Prostate gland (tissue), 2 donors: ENCODE data around the gene OR1S2. TPM values are rescaled to one million over a fixed set of nuclear protein-coding genes. Genes with fewer than 3 reads are reported as not detected.

Experiments used
- DNase-seq: peaks from one replicate; pipeline ENCODE4 v3.0.0-alpha.2; 2019; ENCODE audit warnings: low spot score
- H3K27ac ChIP-seq, 2 donors: fragments of 200-600 bp; sonication (generic); 2 replicates each; pipeline ENCODE4 v1.5.1; 2017 to 2019
- H3K27me3 ChIP-seq: fragments of 200-600 bp; sonication (generic); replicated peaks from 2 replicates; pipeline ENCODE4 v1.5.1; 2019; ENCODE audit not compliant: insufficient read depth
- H3K36me3 ChIP-seq, 2 donors: fragments of 200-600 bp; sonication (generic); 1 replicate in 1 of 2; 2 replicates in 1 of 2; pipeline versions ENCODE4 v1.5.1 to v1.8.1; 2017 to 2019
- H3K4me1 ChIP-seq: fragments of 200-600 bp; sonication (generic); replicated peaks from 2 replicates; pipeline ENCODE4 v1.5.1; 2019
- H3K4me3 ChIP-seq, 2 donors: fragments of 200-600 bp; sonication (generic); 2 replicates each; pipeline ENCODE4 v1.5.1; 2017 to 2019
- H3K9me3 ChIP-seq: fragments of 200-600 bp; sonication (generic); 2 replicates; pipeline ENCODE4 v1.5.1; 2017
- CTCF ChIP-seq, 4 experiments: fragments of 200-600 bp in 2 of 4; fragments of 450-650 bp in 2 of 4; sonication (generic) in 2 of 4; IDR thresholded peaks; 1 replicate in 3 of 4; 2 replicates in 1 of 4; pipeline ENCODE4 v1.5.1; 2016 to 2019; ENCODE audit warnings: antibody characterized with exemption in 4 of 4, mild to moderate bottlenecking in 2 of 4, moderate library complexity in 2 of 4
- POLR2A ChIP-seq: fragments of 450-650 bp; IDR thresholded peaks from one replicate; pipeline ENCODE4 v1.6.1; 2016; ENCODE audit warnings: antibody characterized with exemption, mild to moderate bottlenecking
- POLR2AphosphoS5 ChIP-seq: sonication (generic); formaldehyde crosslinking; IDR thresholded peaks from one replicate; pipeline ENCODE4 v1.6.1; 2017; ENCODE audit warnings: antibody characterized with exemption
- WGBS: methylation state at CpG from one replicate; pipeline ENCODE4 v1.1.5; 2018; 5-methylcytosine and 5-hydroxymethylcytosine counted together
- intact Hi-C: fragments of 100-400 bp; cut with DNase I; formaldehyde crosslinking; loops from one replicate; pipeline ENCODE4 v1.14.2; 2022
- total RNA-seq, 2 donors: library from RNA; depleted of rRNA; stranded (reverse); fragments of >200 nt; gene quantifications; one replicate each; pipeline ENCODE4 v1.1.0, GENCODE V29; 2016

The OR1S2 gene
- total RNA-seq, 2 donors from 2014 or later: not detected

- Histone ChIP-seq H3K27ac (no peak overlapping the region), H3K27me3 (no peaks in the 10 kb centered on the region), H3K4me1 (no peaks in the 10 kb centered on the region), H3K4me3 (no peak overlapping the region), H3K36me3 (no peaks in the 10 kb centered on the region), H3K9me3 (no peaks in the 10 kb centered on the region)
- TF ChIP-seq POLR2A (no peak), CTCF (IDR thresholded peaks at IDR 0.05) (no peak), POLR2AphosphoS5 (no peak)
- DNase-seq: no peak
- 11% methylated on average over 1 of the region's 1 CpG for WGBS
- intact Hi-C loops: no loop called here
Measured at GRCh38 chr11:58164990-58165389, 39.0 kb downstream of the OR1S2 start.

GRCh38 chr11:58164389-58164788 is 39.6 kb downstream of the OR1S2 start:
- no peak overlapping the region for H3K27ac ChIP-seq
- TF ChIP-seq POLR2AphosphoS5 (no peak), CTCF (IDR thresholded peaks at IDR 0.05) (no peak), POLR2A (no peak)
- intact Hi-C loops: no loop called here
- WGBS: 73% methylated on average over 4 of the region's 4 CpGs
- no peaks in the 10 kb centered on the region for H3K36me3 ChIP-seq
- no peak for DNase-seq
- no peak overlapping the region for H3K4me3 ChIP-seq
- H3K27me3 ChIP-seq: no peaks in the 10 kb centered on the region
- no peaks in the 10 kb centered on the region for H3K4me1 ChIP-seq
- H3K9me3 ChIP-seq: no peaks in the 10 kb centered on the region

Other genes starting within 250 kb of the OR1S2 start
- gene OR9Q1, start 180.3 kb downstream of the OR1S2 start, total RNA-seq: not detected
- gene OR6Q1, start 173.2 kb downstream of the OR1S2 start, total RNA-seq: not detected
- gene OR9I1, start 78.6 kb downstream of the OR1S2 start, total RNA-seq: not detected
- under 1 TPM in 1 of 2 donors, not detected in 1; 0.34 TPM for gene OR9Q2, start 15.1 kb downstream of the OR1S2 start, total RNA-seq
- not detected for gene OR1S1, start 8.6 kb upstream of the OR1S2 start, total RNA-seq
- not detected for gene OR10Q1, start 24.8 kb upstream of the OR1S2 start, total RNA-seq
- not detected for gene OR10W1, start 64.1 kb upstream of the OR1S2 start, total RNA-seq
- not detected for gene OR5B17, start 154.9 kb upstream of the OR1S2 start, total RNA-seq
- gene OR5B3, start 202.7 kb upstream of the OR1S2 start, total RNA-seq: not detected
- not detected for gene OR5B2, start 224.0 kb upstream of the OR1S2 start, total RNA-seq
- gene OR5B12, start 238.1 kb upstream of the OR1S2 start, total RNA-seq: not detected